ENCODE measurements around the gene BCL2L11.

Gene BCL2L11

GRCh38 chr2:111191877-111192276, 71.2 kb downstream of the BCL2L11 start:
- no peak for DNase-seq (ENCODE audit: low spot score)

GRCh38 chr2:111192776-111193368, 72.2 kb downstream of the BCL2L11 start:
- no peak for DNase-seq (ENCODE audit: low spot score)

DNA sequence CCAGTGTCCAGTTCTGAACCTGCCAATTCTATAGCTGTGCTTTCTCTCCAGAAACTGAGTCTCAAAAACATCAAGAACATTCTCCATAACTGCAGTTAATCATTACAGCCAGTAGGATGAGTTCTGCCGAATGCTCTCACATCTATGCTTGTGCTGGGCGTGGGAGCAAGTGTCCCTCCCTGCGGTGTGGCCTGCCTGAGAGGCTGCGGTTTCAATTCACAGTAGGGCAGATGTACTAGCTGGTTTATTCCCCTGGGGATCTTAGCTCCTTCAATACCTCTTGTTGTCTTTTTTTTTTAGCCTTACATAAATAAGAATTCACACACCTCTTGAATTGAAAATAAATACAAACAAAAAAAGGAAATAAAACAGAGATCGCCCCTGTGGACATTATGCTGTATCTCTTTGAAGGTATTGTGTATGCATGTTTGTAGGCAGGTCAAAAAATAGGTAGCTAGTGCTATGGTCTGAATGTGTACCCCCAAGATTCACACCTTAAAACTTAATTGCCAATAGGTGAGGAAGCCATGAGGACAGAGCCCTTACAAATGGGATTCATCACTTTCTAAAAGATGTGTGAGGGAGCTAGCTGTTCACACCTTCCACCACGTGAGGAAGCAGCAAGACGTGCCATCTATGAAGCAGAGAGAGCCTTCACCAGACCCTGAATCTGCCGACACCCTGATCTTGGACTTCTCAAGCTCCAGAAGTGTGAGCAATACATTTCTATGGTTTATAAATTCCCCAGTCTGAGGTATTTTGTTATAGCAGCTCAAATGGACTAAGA, 74.3 kb downstream of the BCL2L11 start:
- DNase-seq (ENCODE audit: low spot score), result no peak

DNA sequence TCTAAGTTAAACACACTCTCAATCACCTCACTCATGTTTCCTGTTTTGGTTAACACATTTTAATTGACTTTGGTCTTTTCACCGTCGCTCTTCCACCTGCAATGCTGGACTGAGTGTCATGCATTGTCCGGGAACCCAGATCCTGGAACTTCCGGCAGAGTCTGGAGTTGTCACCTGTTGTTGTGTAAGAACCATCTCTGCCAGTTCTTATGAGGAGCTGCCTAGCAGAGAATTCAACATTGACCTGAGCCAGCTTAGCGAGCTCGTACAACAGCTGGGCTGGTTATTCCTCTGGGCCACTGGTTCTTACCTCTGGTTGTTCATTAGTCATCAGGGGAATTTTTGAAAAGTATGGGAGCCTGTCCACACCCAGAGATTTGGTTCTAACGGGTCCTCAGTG, 75.7 kb downstream of the BCL2L11 start:
- DNase-seq (ENCODE audit: low spot score), result no peak

- DNase-seq (ENCODE audit: low spot score), result no peak
Measured at GRCh38 chr2:111198701-111199100, 78.0 kb downstream of the BCL2L11 start.

- DNase-seq (ENCODE audit: low spot score), result no peak
Measured at GRCh38 chr2:111199840-111200239, 79.1 kb downstream of the BCL2L11 start.

DNA sequence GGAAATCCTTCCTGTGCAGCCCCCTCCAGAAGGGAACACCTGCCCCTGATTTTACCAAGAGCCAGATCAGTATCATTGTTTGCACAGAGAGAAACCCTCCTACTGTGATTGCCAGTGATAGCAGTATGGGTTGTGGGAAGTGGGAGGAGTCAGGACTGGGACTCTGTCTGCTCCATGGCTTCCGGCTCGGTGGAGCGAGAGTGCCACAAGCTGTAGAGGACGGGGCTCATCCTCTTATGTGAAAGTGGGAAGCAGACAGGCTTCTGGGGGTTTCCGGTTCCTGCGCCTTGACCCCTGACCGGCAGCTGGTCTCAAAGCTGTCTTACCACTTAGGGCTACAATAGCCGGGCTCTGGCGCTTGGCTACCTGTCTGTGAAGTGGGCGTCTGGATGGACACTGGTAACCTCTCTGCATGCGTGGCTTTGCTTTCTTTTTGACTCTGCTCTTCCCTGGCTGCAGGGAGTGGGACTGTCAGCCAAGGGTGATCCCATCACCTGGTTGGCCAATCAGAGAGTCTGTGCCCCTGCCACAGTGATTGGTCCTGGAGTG, 79.7 kb downstream of the BCL2L11 start:
- no peak for DNase-seq (ENCODE audit: low spot score)

DNA sequence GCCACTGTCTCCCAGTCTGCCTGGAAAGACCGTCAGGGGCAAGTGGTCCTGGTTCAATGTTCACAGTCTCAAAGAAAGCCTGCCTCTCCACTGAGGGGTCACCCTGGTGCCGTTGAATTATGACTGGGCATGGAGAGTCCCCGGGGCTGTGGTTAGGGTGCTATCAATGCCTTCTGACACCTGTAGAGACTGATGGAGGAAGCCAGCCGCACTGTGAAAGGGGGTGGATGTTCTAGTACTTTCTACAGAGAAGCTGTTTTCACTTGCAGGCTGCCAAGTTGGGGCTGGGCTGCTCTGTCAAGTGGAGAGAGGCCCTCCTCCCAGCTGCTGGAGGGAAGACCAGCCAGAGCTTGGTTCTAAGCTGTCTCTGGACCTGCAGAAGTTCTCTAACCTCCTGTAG, 80.5 kb downstream of the BCL2L11 start:
- no peak for DNase-seq (ENCODE audit: low spot score)

GRCh38 chr2:111202266-111203040, 81.7 kb downstream of the BCL2L11 start:
- no peak for DNase-seq (ENCODE audit: low spot score)

DNA sequence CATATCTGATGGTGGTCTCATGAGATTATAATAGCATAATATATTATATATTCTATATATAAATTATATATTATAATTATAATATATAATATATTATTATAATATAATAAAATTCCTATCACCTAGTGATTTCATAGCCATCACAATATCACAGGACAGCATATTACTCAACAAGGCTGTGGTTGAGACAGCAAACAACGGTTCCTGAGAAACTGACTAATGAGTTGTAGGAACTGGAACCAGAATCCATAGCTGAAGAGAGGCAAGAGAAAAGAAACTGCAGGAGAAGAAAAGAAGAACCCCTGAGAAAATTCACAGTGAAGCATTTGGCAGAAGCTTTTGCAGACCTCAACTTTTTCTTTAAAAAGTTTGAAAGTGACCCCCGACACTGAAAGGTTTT, 84.0 kb downstream of the BCL2L11 start:
- DNase-seq (ENCODE audit: low spot score), result no peak

DNA sequence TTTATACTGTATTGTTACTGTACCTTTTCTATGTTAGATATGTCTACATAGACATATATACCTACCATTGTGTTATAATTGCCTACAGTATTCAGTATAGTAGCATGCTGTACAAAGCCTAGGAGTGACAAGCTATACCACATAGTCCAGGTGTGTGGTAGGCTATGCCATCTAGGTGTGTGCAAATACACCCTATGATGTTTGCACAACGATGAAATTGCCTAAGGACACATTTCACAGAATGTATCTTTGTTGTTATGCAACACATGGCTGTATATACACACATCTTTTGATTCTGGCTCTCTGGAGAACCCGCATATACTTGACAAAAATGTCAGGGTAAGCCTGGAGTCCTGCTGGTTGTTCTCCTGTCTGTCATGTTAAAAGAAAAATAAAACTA, 85.1 kb downstream of the BCL2L11 start:
- no peak for DNase-seq (ENCODE audit: low spot score)

DNA sequence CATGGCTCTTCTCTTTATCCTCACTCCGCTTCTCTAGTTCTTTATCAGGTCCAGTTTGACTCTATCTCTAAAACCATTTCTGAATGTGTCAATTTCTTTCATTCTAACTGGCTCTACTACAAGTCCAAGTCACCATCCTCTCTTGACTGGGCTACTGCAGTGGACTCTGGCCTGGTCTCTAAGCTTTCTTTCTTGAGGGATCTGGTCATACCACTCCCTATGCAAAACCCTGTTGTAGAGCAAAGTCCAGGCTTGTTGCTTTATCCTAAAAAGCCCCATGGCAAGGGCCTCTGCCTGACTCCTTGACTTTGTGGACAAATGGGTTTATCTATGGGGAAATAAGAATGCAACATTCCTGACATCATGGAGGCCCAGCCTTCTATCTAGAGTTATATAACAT, 87.1 kb downstream of the BCL2L11 start:
- no peak for DNase-seq (ENCODE audit: low spot score)

GRCh38 chr2:111208639-111209038, 87.9 kb downstream of the BCL2L11 start:
- no peak for DNase-seq (ENCODE audit: low spot score)

DNA sequence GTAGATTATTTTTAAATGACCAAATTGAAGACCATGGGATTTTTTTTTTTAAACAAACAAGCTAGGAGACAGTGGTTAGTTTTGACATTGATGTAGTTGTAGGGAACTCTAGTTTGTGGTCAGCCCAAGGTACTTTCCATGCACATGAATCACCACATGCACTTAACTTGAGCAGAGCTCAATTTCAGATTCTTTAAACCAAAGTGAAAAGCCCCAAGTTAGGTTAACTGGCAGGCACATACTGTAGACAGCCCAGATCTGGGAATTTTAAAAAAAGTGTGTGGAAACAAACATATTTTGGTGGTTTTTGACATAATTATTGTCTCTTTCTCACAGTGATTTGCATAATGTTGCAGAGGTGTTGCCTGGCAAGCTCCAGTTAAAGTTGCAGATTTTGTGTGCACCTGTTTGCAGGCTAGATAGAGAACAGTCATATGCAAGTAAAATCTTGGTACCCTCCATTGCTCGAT, 88.4 kb downstream of the BCL2L11 start:
- DNase-seq (ENCODE audit: low spot score), result no peak

- DNase-seq (ENCODE audit: low spot score), result no peak
Measured at GRCh38 chr2:111210036-111210435, 89.3 kb downstream of the BCL2L11 start.

GRCh38 chr2:111213877-111214276, 93.2 kb downstream of the BCL2L11 start:
- no peak for DNase-seq (ENCODE audit: low spot score)

DNA sequence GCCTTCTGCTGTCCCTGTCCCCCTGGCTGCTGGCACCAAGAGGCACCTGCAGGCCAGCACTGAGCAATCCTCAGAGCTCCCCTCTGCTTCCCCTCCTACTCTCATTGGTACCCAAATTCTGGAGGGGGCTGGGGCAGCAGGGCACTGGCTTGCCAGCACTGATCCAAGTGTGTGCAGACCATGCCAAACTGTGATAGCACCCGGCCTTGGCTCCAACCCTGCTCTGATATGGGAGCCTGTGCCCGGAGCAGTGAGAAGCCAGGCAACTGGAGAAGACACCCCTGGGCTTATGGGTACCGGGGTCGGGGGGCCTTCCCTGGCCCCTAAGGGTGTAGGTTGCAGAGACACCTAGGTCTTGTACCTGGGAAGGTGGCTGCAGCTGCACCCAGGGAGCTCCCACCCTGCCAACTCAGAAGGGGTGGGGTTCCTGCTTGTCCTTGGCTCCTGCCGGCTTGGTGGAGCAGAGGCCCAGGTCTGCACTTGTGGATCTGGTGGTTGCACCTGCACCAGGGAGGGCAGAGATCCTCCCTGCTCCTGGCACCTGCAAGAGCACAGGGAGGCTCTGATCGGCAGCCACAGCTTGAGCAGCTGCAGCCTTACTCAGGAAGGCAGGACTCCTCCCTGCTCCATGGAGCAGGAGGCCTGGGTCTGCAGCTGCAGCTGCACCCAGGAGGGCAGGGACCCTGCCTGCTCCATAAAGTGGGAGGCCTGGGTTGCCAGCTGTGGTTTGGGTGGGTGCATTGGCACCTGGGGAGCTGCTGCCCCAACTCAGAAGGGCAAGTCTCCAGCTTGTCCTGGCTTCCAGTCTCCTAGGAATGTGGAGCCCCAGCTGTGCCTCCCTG, 96.3 kb downstream of the BCL2L11 start:
- DNase-seq (ENCODE audit: low spot score), result no peak
